Sigmoid colon (tissue), 7 donors: ENCODE data around the gene KYAT1. TPM values are rescaled to one million over a fixed set of nuclear protein-coding genes. Genes with fewer than 3 reads are reported as not detected.

ENCODE experiments used
- DNase-seq: peaks from one replicate; pipeline ENCODE4 v3.0.0-alpha.2; 2019
- H3K27ac ChIP-seq, 4 donors: fragments of 200-600 bp; sonication (generic); one replicate each; pipeline ENCODE4 v1.5.1; 2016 to 2019; ENCODE audit warnings: mild to moderate bottlenecking in 1 of 4
- H3K27me3 ChIP-seq, 3 donors: fragments of 200-600 bp; sonication (generic); one replicate each; pipeline ENCODE4 v1.5.1; 2019; ENCODE audit warnings: mild to moderate bottlenecking in 1 of 3
- H3K36me3 ChIP-seq, 4 donors: fragments of 200-600 bp; sonication (generic); one replicate each; pipeline ENCODE4 v1.5.1; 2016 to 2019
- H3K4me1 ChIP-seq, 4 donors: fragments of 200-600 bp; sonication (generic); one replicate each; pipeline ENCODE4 v1.5.1; 2017 to 2019
- H3K4me3 ChIP-seq, 4 donors: fragments of 200-600 bp; sonication (generic); one replicate each; pipeline ENCODE4 v1.5.1; 2017 to 2019; ENCODE audit warnings: mild to moderate bottlenecking in 2 of 4, moderate library complexity in 1 of 4
- H3K9me3 ChIP-seq, 4 donors: fragments of 200-600 bp in 3 of 4; sonication (generic) in 3 of 4; one replicate each; pipeline versions ENCODE4 v1.5.1 to v1.6.1; 2013 to 2019
- CTCF ChIP-seq, 4 experiments: fragments of 450-650 bp in 3 of 4; fragments of 200-600 bp in 1 of 4; IDR thresholded peaks; one replicate each; pipeline ENCODE4 v1.5.1; 2016 to 2019; ENCODE audit warnings: antibody characterized with exemption in 4 of 4, mild to moderate bottlenecking in 3 of 4, moderate library complexity in 2 of 4
- EP300 ChIP-seq, 4 donors: sonication (generic); formaldehyde crosslinking; IDR thresholded peaks; one replicate each; pipeline ENCODE4 v1.6.1; 2017; ENCODE audit warnings: antibody characterized with exemption in 4 of 4
- POLR2A ChIP-seq, 2 donors: fragments of 450-650 bp; IDR thresholded peaks; one replicate each; pipeline ENCODE4 v1.6.1; 2016; ENCODE audit warnings: antibody characterized with exemption in 2 of 2, mild to moderate bottlenecking in 2 of 2, moderate library complexity in 2 of 2
- POLR2AphosphoS5 ChIP-seq, 4 donors: sonication (generic); formaldehyde crosslinking; IDR thresholded peaks; one replicate each; pipeline ENCODE4 v1.6.1; 2017; ENCODE audit warnings: antibody characterized with exemption in 4 of 4
- WGBS, 2 donors: extraction: QIAGEN DNeasy Blood & Tissue Kit; methylation state at CpG; one replicate each; pipeline ENCODE4 v1.1.7; 2013; 5-methylcytosine and 5-hydroxymethylcytosine counted together
- intact Hi-C: fragments of 100-400 bp; cut with DNase I; formaldehyde crosslinking; loops from one replicate; pipeline ENCODE4 v1.15.1; 2023
- polyA plus RNA-seq, 3 donors: library from polyadenylated mRNA; stranded (reverse); fragments of 200-250 nt; gene quantifications; one replicate each; pipeline ENCODE4 v1.2.3, GENCODE V29; 2013
- total RNA-seq, 4 donors: library from RNA; depleted of rRNA; stranded (reverse); fragments of >200 nt; gene quantifications; one replicate each; pipeline ENCODE4 v1.1.0, GENCODE V29; 2016
- donor health status: healthy with polysubstance abuse.
- donor health status: Bipolar disorder and iron deficiency.
- donor health status: healthy.

KYAT1 gene
- total and polyA plus RNA-seq, 7 donors, result 0.60 to 8.0 (median 4.5) TPM

DNA sequence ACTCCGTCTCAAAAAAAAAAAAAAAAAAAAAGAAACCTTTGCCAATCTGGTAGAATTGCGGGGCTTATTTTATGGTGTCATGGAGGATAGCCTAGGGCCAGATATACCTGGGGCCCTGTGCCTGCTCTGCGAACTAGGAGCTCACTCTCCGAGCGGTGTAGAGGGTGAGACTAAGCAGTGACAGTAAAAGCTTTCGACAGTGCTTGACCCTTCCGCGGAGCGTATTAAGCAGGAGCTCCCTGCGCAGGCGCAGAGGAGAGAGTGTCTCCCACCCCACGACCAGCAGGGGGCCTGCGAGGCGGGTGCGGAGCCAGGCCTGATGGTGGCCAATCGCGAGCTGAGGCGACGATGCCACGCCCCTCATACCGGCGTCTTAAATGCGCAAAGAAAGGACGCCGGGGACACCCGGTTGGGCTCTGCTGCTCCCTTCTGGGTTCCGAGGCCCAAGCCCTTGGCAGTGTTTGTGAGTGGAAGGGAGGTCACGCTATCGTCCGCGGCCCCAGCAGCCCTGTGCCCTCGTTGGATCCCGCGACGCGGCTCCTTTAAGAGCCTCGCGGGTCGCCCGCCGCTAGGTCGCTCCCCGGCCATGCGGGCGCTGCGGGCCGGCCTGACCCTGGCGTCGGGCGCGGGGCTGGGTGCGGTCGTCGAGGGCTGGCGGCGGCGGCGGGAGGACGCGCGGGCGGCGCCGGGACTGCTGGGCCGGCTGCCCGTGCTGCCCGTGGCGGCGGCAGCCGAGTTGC, 63.5 kb downstream of the KYAT1 start, which contains the start of gene ENDOG:
Gene ENDOG (plus strand): TSS at position 402 of the 740 bp plus-strand sequence. CDS start 185 bp downstream, at position 587.
- TF ChIP-seq EP300 (IDR thresholded peaks at IDR 0.05), result no peak
- TF ChIP-seq CTCF (IDR thresholded peaks at IDR 0.05), result peak; percentile 93 to 99 (median 96)
- TF ChIP-seq POLR2AphosphoS5 (IDR thresholded peaks at IDR 0.05), result peak; percentile 79 to 94 (median 86)
- peak; percentile 58 for TF ChIP-seq POLR2A (IDR thresholded peaks at IDR 0.05)
- Histone ChIP-seq H3K4me3 (peak within 1 kb of the TSS; percentile 34 to 72 (median 58)), H3K36me3 (peaks cover 0 to 19% (median 9%) of the 10 kb centered on the region in 4 donors), H3K27ac (peak within 1 kb of the TSS; percentile 84 to 87 (median 86)), H3K4me1 (peaks cover 0 to 20% (median 18%) of the 10 kb centered on the region in 4 donors), H3K9me3 (no peaks in the 10 kb centered on the region), H3K27me3 (no peaks in the 10 kb centered on the region)
- DNase-seq, result peak; percentile 99
- intact Hi-C loops, result loop anchor here (5.0 kb wide), 1 partner anchor 266 kb away; the partner anchor contains the start of gene SPTAN1
- WGBS, 2 donors, result 0% methylated on average over 70 of the region's 70 CpGs

DNA sequence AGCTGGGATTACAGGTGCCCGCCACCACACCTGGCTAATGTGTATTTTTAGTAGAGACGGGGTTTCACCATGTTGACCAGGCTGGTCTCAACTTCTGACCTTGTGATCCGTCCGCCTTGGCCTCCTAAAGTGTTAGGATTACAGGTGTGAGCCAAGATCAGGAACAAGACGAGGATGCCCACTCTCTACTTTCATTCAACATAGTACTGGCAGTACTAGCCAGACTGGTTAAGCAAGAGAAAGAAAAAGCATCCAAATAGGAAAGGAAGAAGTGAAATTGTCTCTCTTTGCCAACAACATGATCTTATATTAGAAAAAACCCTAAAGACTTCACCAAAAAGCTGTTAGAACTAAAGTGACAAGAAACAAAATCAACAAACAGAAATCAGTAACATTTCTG, 70.9 kb downstream of the KYAT1 start:
- Histone ChIP-seq H3K27me3 (no peaks in the 10 kb centered on the region), H3K4me1 (no peaks in the 10 kb centered on the region), H3K36me3 (peaks cover 4 to 33% (median 22%) of the 10 kb centered on the region in 4 donors), H3K27ac (no peak overlapping the region), H3K4me3 (no peak overlapping the region), H3K9me3 (no peaks in the 10 kb centered on the region)
- 79 to 92% methylated on average over 5 of the region's 5 CpGs for WGBS, 2 donors
- TF ChIP-seq CTCF (IDR thresholded peaks at IDR 0.05) (no peak), POLR2A (IDR thresholded peaks at IDR 0.05) (no peak), POLR2AphosphoS5 (IDR thresholded peaks at IDR 0.05) (no peak), EP300 (IDR thresholded peaks at IDR 0.05) (no peak)
- intact Hi-C loops, result no loop called here
- DNase-seq, result no peak

DNA sequence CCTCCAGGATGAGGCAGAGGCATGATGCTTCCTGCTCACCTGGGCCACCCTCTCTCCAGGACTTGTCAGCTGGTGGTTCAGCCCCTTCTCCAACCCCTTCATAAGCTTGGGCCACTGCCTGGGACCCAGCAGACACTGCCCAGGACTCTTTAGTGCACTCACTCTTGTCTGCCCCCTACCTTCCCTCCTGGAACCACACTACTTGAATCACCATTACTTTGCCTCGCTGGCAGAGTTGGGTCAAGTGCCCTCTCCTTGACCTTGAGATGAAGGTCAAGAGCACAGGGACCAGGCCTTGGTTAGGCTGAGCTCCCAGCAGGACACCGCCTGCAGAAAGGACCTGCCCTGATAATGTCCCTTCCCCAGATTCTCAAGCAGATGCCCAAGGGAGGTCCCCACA, 71.9 kb downstream of the KYAT1 start:
- peaks cover 7 to 43% (median 26%) of the 10 kb centered on the region in 4 donors for H3K36me3 ChIP-seq
- intact Hi-C loops, result no loop called here
- TF ChIP-seq EP300 (IDR thresholded peaks at IDR 0.05), result no peak
- no peak for TF ChIP-seq POLR2A (IDR thresholded peaks at IDR 0.05)
- no peak for TF ChIP-seq CTCF (IDR thresholded peaks at IDR 0.05)
- no peak for TF ChIP-seq POLR2AphosphoS5 (IDR thresholded peaks at IDR 0.05)

GRCh38 chr9:128809036-128809599, 72.6 kb downstream of the KYAT1 start:
- intact Hi-C loops, result no loop called here
- WGBS, 2 donors, result 95% methylated on average over 12 of the region's 12 CpGs

More for the DNA sequence above, 71.9 kb downstream of the KYAT1 start:
- Histone ChIP-seq H3K27me3 (no peaks in the 10 kb centered on the region), H3K27ac (no peak overlapping the region), H3K4me3 (no peak overlapping the region), H3K4me1 (no peaks in the 10 kb centered on the region), H3K9me3 (no peaks in the 10 kb centered on the region)
- no peak for DNase-seq
- 68 to 81% methylated on average over 2 of the region's 2 CpGs for WGBS, 2 donors

More at GRCh38 chr9:128809036-128809599, 72.6 kb downstream of the KYAT1 start:
- TF ChIP-seq POLR2AphosphoS5 (IDR thresholded peaks at IDR 0.05) (no peak), POLR2A (IDR thresholded peaks at IDR 0.05) (no peak), EP300 (IDR thresholded peaks at IDR 0.05) (no peak), CTCF (IDR thresholded peaks at IDR 0.05) (no peak)
- Histone ChIP-seq H3K9me3 (no peaks in the 10 kb centered on the region), H3K4me3 (no peak overlapping the region), H3K27me3 (no peaks in the 10 kb centered on the region), H3K4me1 (no peaks in the 10 kb centered on the region), H3K36me3 (peaks cover 8 to 50% (median 28%) of the 10 kb centered on the region in 4 donors), H3K27ac (no peak overlapping the region)
- no peak for DNase-seq
